GM18502 (cell line): Measurements from ENCODE around the gene CATSPER4.

Source experiments
- ATAC-seq: cut with Tn5 transposase; IDR thresholded peaks from one replicate; pipeline ENCODE4 v1.9.1; 2021; ENCODE audit warnings: mild to moderate bottlenecking; ENCODE audit not compliant: unreplicated experiment, poor library complexity

The CATSPER4 gene

GRCh38 chr1:26190373-26190987 is at the start of gene CATSPER4:
Gene CATSPER4 (plus strand): TSS chr1:26190602. CDS start chr1:26190628, 26 bp downstream.
- no peak for ATAC-seq

- ATAC-seq: no peak
These were observed 48.2 kb upstream of the CATSPER4 start for GRCh38 chr1:26142159-26142558.

DNA sequence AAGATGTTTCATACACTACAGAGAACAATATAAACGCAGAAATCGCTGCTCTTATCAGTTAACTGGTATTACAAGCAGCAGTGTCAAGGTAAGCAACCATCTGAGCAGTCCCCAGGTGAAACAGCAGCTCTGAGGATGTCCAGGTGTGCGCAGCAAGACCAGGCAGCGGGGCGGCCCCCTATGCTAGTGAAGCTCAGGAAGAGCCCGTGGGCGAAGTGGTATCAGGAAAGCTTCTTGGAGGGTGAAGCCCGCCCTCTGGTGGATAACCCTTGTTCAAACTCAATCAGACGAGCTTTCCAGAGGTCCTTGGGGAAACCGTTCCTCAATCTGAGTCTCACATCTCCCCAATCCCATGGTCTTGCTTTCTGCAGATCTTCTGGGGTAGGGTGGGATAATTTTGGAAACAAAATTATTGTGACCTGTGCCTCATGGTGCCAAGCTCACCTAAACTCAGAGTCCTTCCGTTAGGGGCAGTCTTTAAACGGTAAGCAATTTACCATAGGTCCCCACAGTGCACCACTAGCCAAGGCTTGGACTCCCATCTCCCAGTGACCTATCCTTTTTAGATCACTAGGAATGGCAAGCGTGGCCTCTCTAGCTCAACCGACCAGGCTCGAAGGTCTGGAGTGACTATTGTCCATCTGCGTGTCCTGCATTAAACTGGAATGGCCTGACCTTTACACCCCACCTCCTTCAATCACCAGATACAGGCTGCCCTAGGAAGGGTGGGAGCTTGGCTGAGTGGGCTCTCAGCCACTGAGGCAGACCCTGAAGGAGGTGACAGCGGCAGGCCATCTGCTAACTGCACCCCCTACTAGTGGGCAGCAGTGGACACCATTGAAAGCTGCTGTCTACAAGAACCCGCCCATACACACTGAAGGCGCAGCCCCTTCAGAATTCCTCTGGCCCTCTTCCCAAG is 45.1 kb upstream of the CATSPER4 start:
- no peak for ATAC-seq

DNA sequence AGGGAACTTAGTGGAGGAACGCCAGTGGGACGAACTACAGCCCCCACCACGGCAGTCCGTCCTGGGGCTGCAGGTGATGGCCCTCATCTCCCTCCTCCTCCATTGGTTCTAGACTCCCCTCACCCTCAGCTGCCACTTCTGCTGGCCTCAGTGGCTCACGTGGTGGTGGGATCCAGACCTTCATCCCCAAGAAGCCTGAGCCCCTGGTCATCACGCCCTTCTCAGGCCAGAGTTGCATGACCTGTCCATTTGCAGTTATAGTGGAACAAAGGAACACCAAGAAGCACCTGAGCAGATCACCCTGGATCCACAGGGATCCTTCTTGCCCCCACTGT is 44.5 kb upstream of the CATSPER4 start:
- no peak for ATAC-seq

DNA sequence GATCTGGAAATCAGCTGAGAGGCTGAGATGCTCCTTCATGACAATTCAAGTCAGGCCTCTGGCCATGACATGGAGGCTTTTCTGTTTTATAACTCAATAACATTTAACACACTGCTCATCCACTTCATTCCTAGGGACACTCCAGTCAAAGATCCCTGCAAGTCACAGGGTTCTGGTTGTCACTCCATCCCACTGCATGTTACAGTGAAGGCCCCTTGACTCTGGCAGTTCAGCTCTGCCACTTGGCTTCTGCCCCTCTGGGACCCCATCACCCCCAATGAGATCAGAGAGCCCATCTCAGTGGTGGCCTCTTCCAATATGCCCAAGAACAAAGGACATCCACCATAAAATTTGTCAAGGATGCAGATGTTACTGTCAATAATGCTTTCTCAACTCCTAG is 41.5 kb upstream of the CATSPER4 start:
- no peak for ATAC-seq

GRCh38 chr1:26153966-26154532 is 36.4 kb upstream of the CATSPER4 start:
- ATAC-seq: no peak

DNA sequence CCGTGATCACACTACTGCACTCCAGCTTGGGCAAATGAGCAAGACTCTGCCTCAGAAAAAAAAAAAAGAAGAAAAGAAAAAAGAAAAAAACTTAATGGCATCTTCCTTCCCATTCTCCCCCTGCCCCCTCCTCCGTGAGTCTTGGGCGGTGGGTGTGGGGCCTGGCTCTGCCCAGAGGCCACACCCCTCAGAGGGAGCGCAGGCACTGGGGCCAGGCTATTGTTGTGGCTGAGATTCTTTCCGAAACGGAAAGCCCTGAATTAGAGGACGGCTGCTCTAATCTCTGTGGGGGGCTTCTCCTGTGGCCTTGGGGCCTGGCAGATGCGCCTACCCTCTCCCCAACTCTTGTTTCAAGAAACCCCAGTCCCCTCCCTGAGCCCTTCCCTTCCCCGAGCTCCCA is 35.7 kb upstream of the CATSPER4 start:
- no peak for ATAC-seq

- ATAC-seq: no peak
These were observed 34.8 kb upstream of the CATSPER4 start for GRCh38 chr1:26155370-26156284.

- ATAC-seq: no peak
These were observed 33.9 kb upstream of the CATSPER4 start for GRCh38 chr1:26156285-26157038.

DNA sequence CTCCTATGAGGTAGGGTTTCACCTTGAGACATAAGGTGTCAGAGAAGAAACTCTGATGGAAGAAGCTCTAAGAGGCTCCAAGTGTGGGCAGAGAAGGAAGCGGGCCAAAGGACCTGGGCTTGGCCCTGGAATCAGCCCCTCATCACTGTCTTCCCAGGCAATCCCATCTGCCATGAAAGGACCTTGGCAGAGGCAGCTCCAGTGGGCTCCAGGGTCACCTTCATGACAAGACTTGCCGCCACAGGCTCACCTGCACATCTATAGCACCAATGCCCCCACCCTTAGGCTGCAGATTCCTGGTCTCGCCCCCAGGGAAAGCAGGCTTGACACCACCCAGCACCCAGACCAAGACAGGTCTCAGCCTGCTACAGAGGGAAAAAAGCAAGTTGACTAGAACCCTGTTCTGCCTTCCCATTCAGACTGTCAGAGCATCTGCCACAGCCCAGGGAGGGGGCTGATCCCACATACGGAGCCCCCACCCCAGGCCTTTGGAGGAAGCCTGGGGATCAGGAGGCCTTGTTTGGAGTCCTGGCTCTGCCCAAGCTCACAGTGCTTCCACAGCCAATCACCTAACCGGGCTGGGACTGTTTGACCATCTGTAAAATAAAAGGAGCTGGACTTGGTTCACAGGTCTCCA is 32.0 kb upstream of the CATSPER4 start:
- ATAC-seq: no peak

DNA sequence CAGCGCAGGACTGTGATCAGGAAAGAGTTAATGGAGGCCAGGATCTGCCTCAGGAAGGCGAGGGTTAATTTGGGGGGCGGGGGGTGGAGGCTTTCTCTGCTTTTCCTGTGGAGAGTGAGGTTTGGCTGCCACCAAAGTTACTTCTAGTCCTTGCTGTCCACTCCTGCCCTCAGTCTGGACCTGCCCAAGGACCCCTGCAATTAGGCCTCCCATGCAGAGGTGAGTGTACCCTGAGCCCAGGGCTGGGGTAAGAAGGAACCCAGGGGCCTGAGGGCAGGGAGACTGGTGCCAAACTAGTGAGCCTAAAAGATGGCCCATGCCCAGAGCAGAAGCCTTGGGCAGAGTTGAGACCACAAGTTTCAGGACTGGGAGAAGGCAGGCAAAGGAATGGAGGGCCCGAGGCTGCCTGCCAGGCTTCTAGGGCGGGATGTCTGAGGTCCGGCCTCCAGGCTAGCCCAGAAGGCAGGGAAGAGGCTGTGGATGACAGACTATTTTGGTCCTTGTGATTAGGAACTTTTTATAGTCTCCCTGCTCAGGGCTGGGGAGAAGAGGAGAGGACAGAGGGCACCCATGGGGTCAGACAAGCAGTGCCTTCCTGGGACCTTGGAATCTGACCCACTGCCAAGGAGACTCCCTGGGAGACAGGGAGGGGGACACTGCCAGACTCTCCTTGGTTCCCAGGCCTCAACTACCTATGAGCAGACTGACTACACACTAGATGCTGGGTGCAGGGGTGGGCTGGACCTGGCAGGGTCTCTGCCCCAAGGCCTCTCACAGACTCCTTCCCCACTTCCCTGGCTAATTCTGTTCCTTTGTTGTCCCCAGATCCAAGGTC is 31.3 kb upstream of the CATSPER4 start, which contains the start of gene FAM110D:
FAM110D (plus strand) TSS at position 172 of the 835 bp plus-strand sequence. CDS start 2,213 bp downstream, outside the sequence.
- no peak for ATAC-seq

- no peak for ATAC-seq
These were observed 30.7 kb upstream of the CATSPER4 start for GRCh38 chr1:26159743-26160039.

GRCh38 chr1:26160527-26161414 is 29.6 kb upstream of the CATSPER4 start:
- ATAC-seq: no peak

GRCh38 chr1:26161415-26162219 is 28.8 kb upstream of the CATSPER4 start:
- no peak for ATAC-seq

GRCh38 chr1:26162220-26162709 is 28.1 kb upstream of the CATSPER4 start:
- no peak for ATAC-seq

- no peak for ATAC-seq
These were observed 26.7 kb upstream of the CATSPER4 start for GRCh38 chr1:26163684-26164035.
